GM13977 (cell line): ENCODE data around the gene MUC5B.

Source experiments
- DNase-seq: peaks from one replicate; pipeline ENCODE4 v3.0.0; 2012; ENCODE audit warnings: low spot score
- in situ Hi-C: fragments of 300-500 bp; cut with MboI; formaldehyde crosslinking; loops from one replicate; pipeline ENCODE4 v1.12.0; 2022; ENCODE audit warnings: low sequenced_read_pairs, low pct_unique_long_range_greater_than_20kb, mixed read lengths, inconsistent platforms; ENCODE audit not compliant: unreplicated experiment
- TF ChIP-seq, protein P1 (sequence below): IDR thresholded peaks from 2 replicates; pipeline ENCODE4 v1.5.1; 2012; ENCODE audit warnings: mild to moderate bottlenecking, control low read depth; ENCODE audit not compliant: insufficient read depth; ENCODE audit errors: extremely low read depth, missing control alignments

MUC5B gene

DNA sequence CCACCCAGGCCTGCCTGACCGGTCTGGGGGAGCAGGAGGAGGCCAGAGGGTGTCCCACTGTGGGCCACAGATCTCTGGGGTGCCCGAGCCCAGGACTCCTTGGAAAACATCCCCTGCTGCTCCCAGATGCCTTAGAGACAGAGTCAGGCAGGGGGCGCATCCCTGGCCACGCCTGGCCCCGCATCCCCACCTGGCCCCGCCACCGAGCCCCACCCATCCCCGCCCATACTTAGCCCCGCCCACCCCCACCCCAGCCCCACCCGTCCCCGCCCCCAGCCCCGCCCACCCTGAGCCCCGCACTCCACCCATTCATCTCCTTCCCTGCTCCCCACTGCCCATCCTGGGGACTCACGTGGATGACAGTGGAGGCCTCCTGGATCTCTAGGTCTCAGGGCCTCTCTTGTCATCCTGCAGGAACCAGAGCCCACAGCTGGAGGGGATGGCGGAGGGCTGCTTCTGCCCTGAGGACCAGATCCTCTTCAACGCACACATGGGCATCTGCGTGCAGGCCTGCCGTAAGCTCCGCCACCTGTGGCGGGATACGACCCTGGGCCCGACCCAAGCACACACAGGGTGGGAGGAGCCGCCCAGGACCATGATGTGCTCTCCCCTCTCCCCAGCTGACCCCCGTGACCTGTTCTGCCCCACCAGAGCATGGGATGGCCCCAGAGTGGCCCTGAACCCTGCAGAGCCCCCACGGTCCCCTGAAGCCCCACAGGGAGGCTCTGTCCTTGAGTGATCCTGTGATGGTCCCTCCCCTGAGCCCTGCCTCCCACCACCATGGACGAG lies 33.6 kb downstream of the MUC5B start:
- TF ChIP-seq, protein P1, sequence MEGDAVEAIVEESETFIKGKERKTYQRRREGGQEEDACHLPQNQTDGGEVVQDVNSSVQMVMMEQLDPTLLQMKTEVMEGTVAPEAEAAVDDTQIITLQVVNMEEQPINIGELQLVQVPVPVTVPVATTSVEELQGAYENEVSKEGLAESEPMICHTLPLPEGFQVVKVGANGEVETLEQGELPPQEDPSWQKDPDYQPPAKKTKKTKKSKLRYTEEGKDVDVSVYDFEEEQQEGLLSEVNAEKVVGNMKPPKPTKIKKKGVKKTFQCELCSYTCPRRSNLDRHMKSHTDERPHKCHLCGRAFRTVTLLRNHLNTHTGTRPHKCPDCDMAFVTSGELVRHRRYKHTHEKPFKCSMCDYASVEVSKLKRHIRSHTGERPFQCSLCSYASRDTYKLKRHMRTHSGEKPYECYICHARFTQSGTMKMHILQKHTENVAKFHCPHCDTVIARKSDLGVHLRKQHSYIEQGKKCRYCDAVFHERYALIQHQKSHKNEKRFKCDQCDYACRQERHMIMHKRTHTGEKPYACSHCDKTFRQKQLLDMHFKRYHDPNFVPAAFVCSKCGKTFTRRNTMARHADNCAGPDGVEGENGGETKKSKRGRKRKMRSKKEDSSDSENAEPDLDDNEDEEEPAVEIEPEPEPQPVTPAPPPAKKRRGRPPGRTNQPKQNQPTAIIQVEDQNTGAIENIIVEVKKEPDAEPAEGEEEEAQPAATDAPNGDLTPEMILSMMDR: no peak
- in situ Hi-C loops: no loop called here
- no peak for DNase-seq

DNA sequence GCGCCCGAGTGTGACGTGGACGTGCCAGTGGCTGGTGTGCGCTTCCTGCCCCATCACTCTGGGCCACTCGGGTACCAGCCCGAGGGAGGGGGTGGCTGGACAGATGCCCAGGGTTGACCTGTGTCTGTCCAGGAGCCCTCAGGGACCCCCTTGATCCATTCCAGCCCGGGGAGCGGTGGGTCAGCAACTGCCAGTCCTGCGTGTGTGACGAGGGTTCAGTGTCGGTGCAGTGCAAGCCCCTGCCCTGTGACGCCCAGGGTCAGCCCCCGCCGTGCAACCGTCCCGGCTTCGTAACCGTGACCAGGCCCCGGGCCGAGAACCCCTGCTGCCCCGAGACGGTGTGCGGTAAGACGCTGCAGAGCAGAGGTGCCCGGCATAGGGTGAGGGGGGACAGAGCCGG lies 34.5 kb downstream of the MUC5B start:
- in situ Hi-C loops: no loop called here
- TF ChIP-seq, protein P1: no peak
- no peak for DNase-seq

DNA sequence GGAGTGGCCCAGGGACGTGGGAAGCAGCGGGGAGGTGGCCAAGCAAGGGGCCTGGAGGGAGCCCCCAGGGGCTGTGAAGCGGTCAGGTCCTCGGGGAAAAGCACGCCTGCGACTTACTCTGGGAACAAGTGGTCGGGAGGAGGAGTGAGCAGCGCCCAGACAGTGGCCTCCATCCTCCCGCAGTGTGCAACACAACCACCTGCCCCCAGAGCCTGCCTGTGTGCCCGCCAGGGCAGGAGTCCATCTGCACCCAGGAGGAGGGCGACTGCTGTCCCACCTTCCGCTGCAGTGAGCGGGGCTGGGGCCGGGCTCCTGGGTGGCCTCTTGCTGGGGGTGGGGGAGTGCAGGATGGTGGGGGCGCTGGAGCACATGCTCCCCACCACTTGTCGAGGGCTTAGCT lies 35.0 kb downstream of the MUC5B start:
- no peak for DNase-seq
- TF ChIP-seq, protein P1: no peak
- in situ Hi-C loops: no loop called here

DNA sequence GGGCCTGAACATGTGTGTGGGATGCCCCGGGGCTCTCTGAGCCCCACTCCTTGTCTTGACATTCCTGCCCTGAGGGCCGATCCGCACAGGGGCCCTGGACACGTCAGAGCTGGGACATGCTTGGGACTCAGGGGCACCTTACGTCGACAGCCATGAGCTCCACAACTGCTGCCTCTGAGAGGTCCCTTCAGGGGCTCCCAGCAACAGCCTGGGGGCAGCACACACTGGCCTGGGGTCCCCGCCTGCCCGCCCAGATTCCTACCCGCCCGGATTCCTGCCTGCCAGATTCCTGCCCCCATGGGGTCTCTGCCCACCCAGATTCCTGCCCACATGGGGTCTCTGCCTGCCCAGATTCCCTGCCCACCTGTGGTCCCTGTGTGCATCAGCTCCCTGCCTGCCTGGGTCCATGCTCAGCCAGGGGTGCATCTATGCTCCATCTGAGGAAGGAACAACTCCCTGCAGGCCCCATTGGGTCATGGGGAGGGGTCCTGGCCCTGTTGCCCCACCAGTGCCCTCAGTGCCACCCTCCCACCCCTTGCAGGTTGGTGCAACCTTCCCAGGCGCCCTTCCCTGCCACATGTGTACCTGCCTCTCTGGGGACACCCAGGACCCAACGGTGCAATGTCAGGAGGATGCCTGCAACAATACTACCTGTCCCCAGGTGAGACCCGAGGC lies 35.7 kb downstream of the MUC5B start:
- DNase-seq: no peak
- in situ Hi-C loops: no loop called here
- TF ChIP-seq, protein P1: no peak

DNA sequence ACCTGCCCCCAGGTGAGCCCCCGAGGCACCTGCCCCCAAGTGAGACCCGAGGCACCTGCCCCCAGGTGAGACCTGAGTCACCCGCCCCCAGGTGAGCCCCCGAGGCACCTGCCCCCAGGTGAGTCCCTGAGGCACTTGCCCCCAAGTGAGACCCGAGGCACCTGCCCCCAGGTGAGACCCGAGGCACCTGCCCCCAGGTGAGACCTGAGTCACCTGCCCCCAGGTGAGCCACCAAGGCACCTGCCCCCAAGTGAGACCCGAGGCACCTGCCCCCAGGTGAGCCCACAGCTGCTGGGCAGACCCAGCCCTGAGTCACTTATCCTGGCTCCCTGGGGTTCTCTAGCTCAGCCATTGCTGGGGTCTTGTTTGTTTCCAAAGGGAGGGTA lies 36.2 kb downstream of the MUC5B start:
- in situ Hi-C loops: no loop called here
- no peak for DNase-seq
- TF ChIP-seq, protein P1: no peak

DNA sequence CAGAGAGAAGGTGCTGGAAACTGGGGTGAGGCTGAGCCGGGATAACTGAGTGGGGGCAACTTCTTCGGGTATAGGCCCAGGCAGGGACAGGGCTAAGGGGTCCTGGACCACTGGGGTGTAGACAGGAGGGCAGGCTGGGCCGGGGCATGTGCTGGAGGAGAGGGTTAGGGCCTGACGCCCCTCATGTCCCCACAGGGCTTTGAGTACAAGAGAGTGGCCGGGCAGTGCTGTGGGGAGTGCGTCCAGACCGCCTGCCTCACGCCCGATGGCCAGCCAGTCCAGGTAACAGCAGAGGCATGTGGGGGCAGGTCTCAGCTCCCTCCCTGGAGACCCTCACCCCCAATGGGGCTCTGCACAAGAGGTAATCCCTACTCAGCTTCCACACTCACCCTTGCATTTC lies 36.7 kb downstream of the MUC5B start:
- no peak for DNase-seq
- TF ChIP-seq, protein P1: no peak
- in situ Hi-C loops: no loop called here
